GM12878 (cell line): ENCODE results near the gene SH2D5. TPM values are rescaled to one million over a fixed set of nuclear protein-coding genes. Genes with fewer than 3 reads are reported as not detected.

Experiments used
- ATAC-seq: fragments of 200-7000 bp; cut with Tn5 transposase; 3 replicates; pipeline ENCODE4 v1.9.1; 2020; ENCODE audit warnings: mild to moderate bottlenecking, moderate library complexity
- BruUV-seq: library from RNA; stranded (reverse); fragments of 400-500 nt; replicated peaks from 2 replicates; lab custom pipeline; 2021; lab: Mats Ljungman, UMichigan
- CTCF ChIA-PET: fragments of 300-600 bp; sonication (Branson Sonifier 250); formaldehyde crosslinking; extraction: SDS; loops from one replicate; lab custom pipeline; 2021; ENCODE audit warnings: inconsistent platforms; lab: Yijun Ruan, JAX
- POLR2A ChIA-PET: fragments of 350-600 bp; formaldehyde crosslinking; extraction: SDS; loops from one replicate; lab custom pipeline; 2021; ENCODE audit warnings: inconsistent platforms; lab: Charles Lee
- RAD21 ChIA-PET: fragments of 300-600 bp; sonication (Branson Sonifier 250); formaldehyde crosslinking; loops from one replicate; lab custom pipeline; 2023; ENCODE audit warnings: antibody characterized with exemption; ENCODE audit not compliant: unreplicated experiment; lab: Charles Lee
- SMC1A ChIA-PET: fragments of 300-600 bp; sonication (Branson Sonifier 250); formaldehyde crosslinking; loops from one replicate; lab custom pipeline; 2023; ENCODE audit not compliant: unreplicated experiment, uncharacterized antibody; lab: Charles Lee
- DNase-seq: peaks from one replicate; pipeline ENCODE4 v3.0.0-alpha.2; 2011; ENCODE audit warnings: low read depth, low spot score
- FAIRE-seq: peaks from 3 replicates; lab custom pipeline; 2011; peaks lifted over from hg19 to GRCh38; lab: Jason Lieb, UNC
- H2AFZ ChIP-seq: 2 replicates; pipeline ENCODE4 v1.6.0; 2011; ENCODE audit warnings: low read depth, low read length, control low read depth; ENCODE audit not compliant: control insufficient read depth
- H3K27ac ChIP-seq: 2 replicates; pipeline ENCODE4 v1.5.1; 2011; ENCODE audit warnings: control low read depth; ENCODE audit not compliant: control insufficient read depth, insufficient read depth
- H3K27me3 ChIP-seq, 2 experiments: replicated peaks in 1 of 2; 2 replicates each; pipeline versions ENCODE4 v1.6.0 to v1.6.1; 2011; ENCODE audit warnings: low read length in 1 of 2; ENCODE audit not compliant: control insufficient read depth in 2 of 2, insufficient read depth in 2 of 2
- H3K36me3 ChIP-seq, 2 experiments: 2 replicates each; pipeline ENCODE4 v1.5.1; 2011; ENCODE audit warnings: low read length in 1 of 2; ENCODE audit not compliant: control insufficient read depth in 2 of 2, insufficient read depth in 2 of 2
- H3K4me1 ChIP-seq: 2 replicates; pipeline ENCODE4 v1.6.1; 2011; ENCODE audit warnings: mild to moderate bottlenecking, low read length, moderate library complexity, mixed read lengths; ENCODE audit not compliant: control insufficient read depth, insufficient read depth
- H3K4me2 ChIP-seq: 2 replicates; pipeline ENCODE4 v1.6.0; 2011; ENCODE audit warnings: control low read depth; ENCODE audit not compliant: control insufficient read depth, insufficient read depth
- H3K4me3 ChIP-seq: fragments of 200-600 bp; sonication (generic); 2 replicates; pipeline ENCODE4 v1.5.1; 2016
- H3K79me2 ChIP-seq: 2 replicates; pipeline ENCODE4 v1.6.0; 2011; ENCODE audit warnings: low read length; ENCODE audit not compliant: control insufficient read depth, insufficient read depth
- H3K9ac ChIP-seq: 2 replicates; pipeline ENCODE4 v1.8.0; 2011; ENCODE audit warnings: low read length, control low read depth, mixed read lengths; ENCODE audit not compliant: control insufficient read depth, insufficient read depth
- H3K9me3 ChIP-seq: replicated peaks from 3 replicates; pipeline ENCODE4 v1.5.1; 2011; ENCODE audit warnings: mild to moderate bottlenecking, low read length; ENCODE audit not compliant: control insufficient read depth, insufficient read depth
- H4K20me1 ChIP-seq: 2 replicates; pipeline ENCODE4 v1.6.0; 2011; ENCODE audit not compliant: control insufficient read depth, insufficient read depth
- NR2C2 ChIP-seq: IDR thresholded peaks from 2 replicates; pipeline ENCODE4 v1.6.1; 2011; ENCODE audit warnings: borderline replicate concordance, low read depth; ENCODE audit not compliant: control insufficient read depth, insufficient read length
- SPI1 ChIP-seq: IDR thresholded peaks from 2 replicates; pipeline ENCODE4 v1.6.1; 2011; ENCODE audit warnings: low read depth, mild to moderate bottlenecking, low read length, moderate library complexity, borderline replicate concordance; ENCODE audit not compliant: insufficient read depth
- SRF ChIP-seq, 2 experiments: IDR thresholded peaks; 2 replicates each; pipeline ENCODE4 v1.6.1; 2011; ENCODE audit warnings: low read depth in 2 of 2, low read length in 2 of 2, mild to moderate bottlenecking in 1 of 2, moderate library complexity in 1 of 2
- WGBS: methylation state at CpG from one replicate; pipeline ENCODE4 v1.1.6; 2016; ENCODE audit warnings: low lambda C conversion rate; ENCODE audit not compliant: insufficient replicate concordance, insufficient coverage; ENCODE audit errors: missing lambda C conversion rate; 5-methylcytosine and 5-hydroxymethylcytosine counted together
- in situ Hi-C: fragments of 300-500 bp; cut with MboI; formaldehyde crosslinking; loops from 9 replicates; pipeline ENCODE4 v1.14.3; 2018; ENCODE audit warnings: mixed read lengths
- intact Hi-C: fragments of 100-400 bp; cut with micrococcal nuclease; formaldehyde crosslinking; loops from one replicate; pipeline ENCODE4 v1.14.2; 2022; ENCODE audit not compliant: unreplicated experiment
- polyA plus RNA-seq, 11 experiments: library from polyadenylated mRNA; depleted of rRNA in 4 of 11; unstranded in 6 of 11; stranded (reverse) in 5 of 11; fragments of >200 nt; fragmentation: Nextera tagmentation in 4 of 11; fragmentation: Illumina TruSeq in 1 of 11; extraction: Ambion mirVana in 4 of 11; extraction: Trizol in 1 of 11; gene quantifications; 1 replicate in 1 of 11; 2 replicates in 10 of 11; pipeline versions ENCODE4 v1.2.1 to v1.2.3, GENCODE V29; 2011 to 2016; ENCODE audit warnings: inconsistent platforms in 2 of 11, missing spikeins in 2 of 11, low read depth in 1 of 11
- total RNA-seq, 4 experiments: library from RNA; depleted of rRNA in 3 of 4; stranded (reverse); fragments of >200 nt in 3 of 4; fragmentation: Illumina TruSeq in 1 of 4; extraction: Trizol in 1 of 4; gene quantifications; 2 replicates each; pipeline versions ENCODE4 v1.2.1 to v1.2.3, GENCODE V29; 2013 to 2021

Gene SH2D5
- total and polyA plus RNA-seq, 10 of the 15 experiments (the other 5 are each of a cell fraction or from before 2014, with no cell fraction given), result 0.03 to 0.62 (median 0.20) TPM; not detected in 3

DNA sequence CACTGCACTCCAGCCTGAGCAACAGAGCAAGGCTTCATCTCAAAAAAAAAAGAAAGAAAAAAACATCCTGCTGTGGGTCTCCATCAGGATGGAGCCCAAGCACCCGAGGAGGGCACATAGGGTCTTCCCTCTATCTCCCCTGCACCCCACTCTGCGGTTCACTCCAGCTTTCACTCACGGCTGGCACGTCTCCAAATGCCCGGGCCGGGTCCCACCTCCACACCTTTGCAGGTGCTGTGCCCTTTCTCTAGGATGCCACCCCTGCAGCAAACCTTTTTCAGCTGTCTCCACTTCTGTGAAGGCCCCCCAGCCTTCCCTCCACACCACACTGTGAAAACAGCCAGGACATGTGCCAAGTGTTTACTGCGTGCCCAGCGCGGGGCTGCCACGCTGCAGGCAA, 48.9 kb downstream of the SH2D5 start:
- in situ Hi-C loops, result no loop called here

DNA sequence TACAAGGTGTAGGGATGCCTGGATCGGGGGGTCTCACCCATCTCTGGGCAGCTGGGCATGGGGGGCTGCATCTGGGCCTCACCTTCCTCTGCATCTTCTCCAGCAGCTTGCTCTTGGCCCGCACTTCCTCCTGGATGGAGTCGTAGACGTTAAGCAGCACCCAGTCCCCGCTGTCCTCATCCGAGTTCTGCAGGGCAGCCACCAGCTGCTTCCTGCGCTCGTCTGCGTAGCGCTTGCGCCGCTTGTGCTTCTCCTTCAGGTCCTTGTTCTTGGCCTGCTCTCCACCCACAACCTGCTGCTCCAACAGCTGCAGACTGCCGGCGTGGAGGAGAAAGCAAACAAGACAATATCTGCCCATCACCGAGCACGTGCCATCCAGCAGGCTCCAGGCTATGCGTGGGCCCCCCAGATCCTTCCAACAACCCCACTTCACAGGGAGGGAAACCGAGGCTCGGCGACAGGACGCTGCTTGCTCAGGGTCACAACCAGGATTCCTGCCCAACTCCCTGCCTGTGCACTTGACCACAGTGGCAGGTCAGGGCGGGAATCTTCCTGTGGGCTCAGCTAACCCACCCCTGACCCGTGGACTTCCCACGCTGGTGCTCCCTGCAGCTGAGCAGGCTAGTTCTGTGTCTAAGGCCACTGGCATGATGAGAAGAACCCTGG, 49.8 kb downstream of the SH2D5 start:
- intact Hi-C loops, result no loop called here
- Histone ChIP-seq H4K20me1 (no peaks in the 10 kb centered on the region), H3K9me3 (peaks cover 2% of the 10 kb centered on the region; the same call in 2 of the 3 replicates), H3K4me2 (no peak overlapping the region), H2AFZ (no peak overlapping the region), H3K9ac (no peak overlapping the region), H3K4me3 (no peak overlapping the region), H3K79me2 (no peaks in the 10 kb centered on the region)
- no peak for FAIRE-seq
- 42% methylated on average over 24 of the region's 24 CpGs for WGBS
- ChIA-PET CTCF (no interaction called here), SMC1A (no interaction called here), RAD21 (no interaction called here)
- no peak for DNase-seq
- in situ Hi-C loops, result no loop called here
- no peak for TF ChIP-seq NR2C2
- TF ChIP-seq, all 136 proteins: peak for 0
- H3K36me3 ChIP-seq, result no peaks in the 10 kb centered on the region
- no peak for ATAC-seq
- H3K27ac ChIP-seq, result no peak overlapping the region
- POLR2A ChIA-PET, result interaction anchor here (0.6 kb wide), 1 partner anchor 361 kb away, joined by 7 read pairs; no protein-coding TSS in a partner anchor
- peaks cover 2 to 3% of the 10 kb centered on the region in 2 experiments for H3K27me3 ChIP-seq
- peaks cover 7% of the 10 kb centered on the region for H3K4me1 ChIP-seq
- no TSS peak for BruUV-seq

More for the DNA sequence above, 48.9 kb downstream of the SH2D5 start:
- H3K79me2 ChIP-seq, result no peaks in the 10 kb centered on the region
- no peaks in the 10 kb centered on the region for H3K9me3 ChIP-seq
- DNase-seq (no peak), ATAC-seq (no peak), FAIRE-seq (no peak)
- no peak overlapping the region for H2AFZ ChIP-seq
- no peak for TF ChIP-seq SRF (IDR thresholded peaks at IDR 0.05; ENCODE audit: low read depth in 2 of 2, low read length in 2 of 2)
- TF ChIP-seq SPI1, result no peak
- peaks cover 2 to 3% of the 10 kb centered on the region in 2 experiments for H3K27me3 ChIP-seq
- 60% methylated on average over 10 of the region's 10 CpGs for WGBS
- H3K27ac ChIP-seq, result no peak overlapping the region
- ChIA-PET POLR2A (no interaction called here), SMC1A (no interaction called here), RAD21 (no interaction called here), CTCF (no interaction called here)
- H4K20me1 ChIP-seq, result no peaks in the 10 kb centered on the region
- intact Hi-C loops, result no loop called here
- H3K4me2 ChIP-seq, result no peak overlapping the region
- BruUV-seq, result no TSS peak
- H3K4me3 ChIP-seq, result no peak overlapping the region
- no peaks in the 10 kb centered on the region for H3K36me3 ChIP-seq
- H3K4me1 ChIP-seq, result peaks cover 4% of the 10 kb centered on the region
- H3K9ac ChIP-seq, result no peak overlapping the region
